Panc1 (cell line): ENCODE results near the gene LRRFIP2.

Experiments used
- POLR2AphosphoS5 ChIP-seq: IDR thresholded peaks from 2 replicates; pipeline ENCODE4 v1.6.1; 2012; ENCODE audit warnings: mild to moderate bottlenecking, low read depth, low read length, moderate library complexity
- REST ChIP-seq, 2 experiments: IDR thresholded peaks; 2 replicates each; pipeline ENCODE4 v1.6.1; 2011 to 2012; ENCODE audit warnings: low read depth in 2 of 2, control low read depth in 1 of 2, low read length in 1 of 2, mild to moderate bottlenecking in 1 of 2, moderate library complexity in 1 of 2; ENCODE audit not compliant: insufficient read depth in 1 of 2
- SIN3A ChIP-seq: IDR thresholded peaks from 2 replicates; pipeline ENCODE4 v1.6.1; 2012; ENCODE audit warnings: low read depth, mild to moderate bottlenecking, low read length, moderate library complexity, borderline replicate concordance; ENCODE audit not compliant: insufficient read depth
- TCF7L2 ChIP-seq: IDR thresholded peaks from 2 replicates; pipeline ENCODE4 v1.6.1; 2011; ENCODE audit warnings: mild to moderate bottlenecking, low read depth, low read length, inconsistent platforms
- TF ChIP-seq, protein P1 (sequence below): fragments of 450-650 bp; IDR thresholded peaks from 2 replicates; pipeline ENCODE4 v1.5.1; 2017; ENCODE audit warnings: mild to moderate bottlenecking

DNA sequence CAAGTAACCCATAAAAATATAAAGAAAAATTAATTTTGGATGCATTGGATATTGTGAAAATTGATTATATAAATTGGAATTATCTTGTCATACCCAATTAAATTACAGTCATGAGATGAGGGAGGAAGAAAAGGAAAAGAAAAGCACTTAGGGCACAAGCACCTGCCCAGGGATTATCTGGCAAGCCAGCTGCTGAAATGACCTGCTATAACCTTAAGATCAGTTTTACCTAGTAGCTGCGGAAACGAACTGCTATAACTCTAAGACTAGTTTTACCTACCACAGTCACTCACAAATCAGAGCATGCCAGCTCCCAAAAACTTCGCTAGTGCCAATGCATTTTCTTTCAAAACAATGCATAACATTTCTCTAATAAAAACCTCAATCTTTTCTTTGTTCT, 26.2 kb downstream of the LRRFIP2 start:
- TF ChIP-seq, protein P1, sequence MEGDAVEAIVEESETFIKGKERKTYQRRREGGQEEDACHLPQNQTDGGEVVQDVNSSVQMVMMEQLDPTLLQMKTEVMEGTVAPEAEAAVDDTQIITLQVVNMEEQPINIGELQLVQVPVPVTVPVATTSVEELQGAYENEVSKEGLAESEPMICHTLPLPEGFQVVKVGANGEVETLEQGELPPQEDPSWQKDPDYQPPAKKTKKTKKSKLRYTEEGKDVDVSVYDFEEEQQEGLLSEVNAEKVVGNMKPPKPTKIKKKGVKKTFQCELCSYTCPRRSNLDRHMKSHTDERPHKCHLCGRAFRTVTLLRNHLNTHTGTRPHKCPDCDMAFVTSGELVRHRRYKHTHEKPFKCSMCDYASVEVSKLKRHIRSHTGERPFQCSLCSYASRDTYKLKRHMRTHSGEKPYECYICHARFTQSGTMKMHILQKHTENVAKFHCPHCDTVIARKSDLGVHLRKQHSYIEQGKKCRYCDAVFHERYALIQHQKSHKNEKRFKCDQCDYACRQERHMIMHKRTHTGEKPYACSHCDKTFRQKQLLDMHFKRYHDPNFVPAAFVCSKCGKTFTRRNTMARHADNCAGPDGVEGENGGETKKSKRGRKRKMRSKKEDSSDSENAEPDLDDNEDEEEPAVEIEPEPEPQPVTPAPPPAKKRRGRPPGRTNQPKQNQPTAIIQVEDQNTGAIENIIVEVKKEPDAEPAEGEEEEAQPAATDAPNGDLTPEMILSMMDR, result no peak
- no peak for TF ChIP-seq REST (IDR thresholded peaks at IDR 0.05; ENCODE audit: insufficient read depth in 1 of 2, low read depth in 2 of 2, low read length in 1 of 2)
- TF ChIP-seq POLR2AphosphoS5, result no peak
- no peak for TF ChIP-seq TCF7L2
- no peak for TF ChIP-seq SIN3A
